HG03469 (cell line): ENCODE results near the gene MMP24OS.
"Not testable (repeated sequence)": the region's sequence is repeated elsewhere in the genome, so short reads cannot be mapped to it uniquely, and the experiment has no call there.

Source experiments
- ATAC-seq: cut with Tn5 transposase; IDR thresholded peaks from one replicate; pipeline ENCODE4 v1.9.1; 2021; ENCODE audit warnings: mild to moderate bottlenecking, moderate library complexity, moderate number of reproducible peaks; ENCODE audit not compliant: unreplicated experiment

MMP24OS gene

DNA sequence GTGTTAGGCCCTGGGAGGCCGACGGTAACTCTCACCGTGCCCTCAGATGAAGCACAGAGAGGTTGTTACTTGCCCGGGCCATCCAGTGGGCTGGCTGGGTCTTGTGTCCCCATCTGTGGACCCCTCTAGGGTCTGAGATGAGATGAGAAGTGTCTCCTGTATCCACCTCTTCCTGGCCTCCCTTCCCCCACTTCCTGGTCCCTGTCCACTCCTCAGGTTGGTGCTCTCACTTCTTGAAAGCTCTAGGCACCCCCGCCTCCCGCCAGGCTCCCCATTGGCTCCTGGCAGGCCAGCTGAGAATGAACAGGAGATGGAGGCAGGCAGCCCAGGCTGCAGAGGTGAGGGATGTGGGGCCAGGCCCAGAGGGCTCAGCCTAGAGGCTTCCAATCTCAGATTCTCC, 1.5 kb downstream of the MMP24OS start:
- ATAC-seq: no peak

DNA sequence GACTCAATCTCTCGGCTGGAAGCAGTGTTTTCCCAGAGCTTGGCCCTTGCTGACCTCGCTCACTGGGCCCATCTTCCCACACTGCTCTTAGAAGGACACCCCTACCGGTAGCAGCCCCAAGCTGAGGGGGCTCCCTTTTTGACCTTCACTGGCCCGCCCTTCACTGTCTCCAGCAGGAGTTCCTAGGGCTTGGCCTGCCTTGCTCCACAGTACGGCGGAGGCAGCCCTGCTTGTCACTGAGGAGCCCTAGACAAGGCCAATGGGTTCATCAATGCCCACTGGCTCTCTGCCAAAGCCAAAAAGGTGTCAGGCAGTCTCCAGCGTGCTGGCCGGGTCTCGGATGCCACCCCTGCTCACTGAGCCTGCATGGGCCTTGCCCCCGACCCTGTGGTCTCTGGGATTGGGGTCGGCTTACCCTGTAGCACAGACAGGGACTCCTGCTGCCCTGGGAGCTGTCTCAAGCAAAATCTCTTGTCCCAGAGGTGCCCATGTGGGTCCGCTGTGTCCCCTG, 2.1 kb downstream of the MMP24OS start:
- ATAC-seq: no peak

DNA sequence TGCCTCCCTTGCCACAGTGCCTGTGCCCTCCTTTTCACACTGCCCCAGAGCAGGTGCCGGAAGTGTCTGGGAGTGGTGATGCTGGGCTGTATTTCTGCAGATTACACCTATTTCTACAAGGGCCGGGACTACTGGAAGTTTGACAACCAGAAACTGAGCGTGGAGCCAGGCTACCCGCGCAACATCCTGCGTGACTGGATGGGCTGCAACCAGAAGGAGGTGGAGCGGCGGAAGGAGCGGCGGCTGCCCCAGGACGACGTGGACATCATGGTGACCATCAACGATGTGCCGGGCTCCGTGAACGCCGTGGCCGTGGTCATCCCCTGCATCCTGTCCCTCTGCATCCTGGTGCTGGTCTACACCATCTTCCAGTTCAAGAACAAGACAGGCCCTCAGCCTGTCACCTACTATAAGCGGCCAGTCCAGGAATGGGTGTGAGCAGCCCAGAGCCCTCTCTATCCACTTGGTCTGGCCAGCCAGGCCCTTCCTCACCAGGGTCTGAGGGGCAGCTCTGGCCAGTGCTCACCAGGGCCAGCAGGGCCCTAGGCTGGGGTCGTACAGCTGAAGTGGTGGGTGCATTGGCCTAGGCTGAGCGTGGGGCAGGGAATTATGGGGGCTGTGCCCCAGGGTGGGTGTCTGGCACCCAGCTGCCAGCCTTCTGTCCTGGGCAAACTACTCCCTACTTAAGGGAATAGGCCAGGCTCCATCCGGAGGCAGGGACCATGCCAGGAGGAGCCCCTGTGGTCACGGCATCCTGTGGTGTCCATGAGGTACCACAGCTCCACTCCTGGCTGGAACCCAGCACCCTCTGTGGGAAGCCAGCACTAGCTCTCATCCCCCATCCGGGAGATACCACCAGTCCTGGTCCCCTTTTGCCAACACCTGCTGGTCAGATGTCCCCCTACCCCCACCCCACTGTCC, 3.5 kb downstream of the MMP24OS start:
- ATAC-seq: no peak

DNA sequence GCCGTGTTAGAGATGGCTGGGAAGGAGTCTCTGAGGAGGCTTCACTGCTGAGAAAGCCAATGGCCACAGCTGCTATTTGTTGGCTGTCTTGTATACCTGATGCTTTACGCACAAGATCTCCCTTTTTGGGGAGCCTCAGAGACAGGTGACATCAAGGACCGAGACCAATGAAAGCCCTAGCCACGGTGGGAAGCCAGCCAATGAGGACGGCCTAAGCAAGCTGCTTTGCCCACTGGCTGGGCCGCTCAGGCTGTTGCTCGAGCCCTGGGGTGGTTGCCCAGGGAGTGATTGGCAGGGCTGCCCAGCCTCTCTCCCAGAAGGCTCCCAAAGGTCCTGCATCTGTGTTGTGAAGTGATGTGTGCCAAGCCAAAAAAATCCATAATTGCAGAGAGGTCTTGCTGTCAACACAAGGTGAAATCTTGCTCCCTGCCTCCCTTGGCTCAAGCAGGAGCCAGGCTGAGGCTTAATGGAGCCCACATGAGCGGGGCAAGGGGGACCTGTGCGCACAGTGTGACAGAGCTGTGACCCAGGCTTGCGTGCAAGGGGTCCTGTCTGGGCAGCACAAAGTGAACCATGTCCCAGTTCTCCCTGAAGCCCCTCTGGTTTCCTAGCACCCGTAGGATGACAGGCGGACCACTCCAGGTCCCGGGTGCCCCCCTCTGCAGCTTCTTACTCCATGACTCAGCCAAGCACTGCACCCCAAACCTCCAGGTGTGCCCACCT, 4.3 kb downstream of the MMP24OS start:
- ATAC-seq: no peak

DNA sequence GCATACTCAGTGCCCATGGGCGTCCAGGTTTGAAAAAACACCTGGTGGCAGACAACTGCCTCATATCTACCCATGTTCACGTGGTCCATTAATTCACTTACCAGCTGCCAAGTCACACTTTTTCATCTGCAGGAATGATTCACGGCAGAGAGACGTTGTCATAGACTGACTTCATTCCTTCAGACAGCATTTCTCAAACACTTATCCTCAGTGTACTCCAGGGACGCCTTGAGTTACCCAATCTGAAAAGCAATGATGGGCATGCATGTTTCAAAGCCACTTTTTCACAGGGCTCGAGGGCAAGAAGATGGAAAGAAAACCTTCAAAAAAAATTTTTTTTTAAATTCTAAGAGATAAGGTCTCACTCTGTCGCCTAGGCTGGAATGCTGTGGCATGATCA, 6.0 kb downstream of the MMP24OS start:
- ATAC-seq: no peak

- no peak for ATAC-seq
Measured at GRCh38 chr20:35271073-35271882, 6.6 kb downstream of the MMP24OS start.

- ATAC-seq: no peak
Measured at GRCh38 chr20:35270021-35270902, 7.7 kb downstream of the MMP24OS start.

- ATAC-seq: no peak
Measured at GRCh38 chr20:35269055-35269781, 8.7 kb downstream of the MMP24OS start.

GRCh38 chr20:35267092-35267491, 10.8 kb downstream of the MMP24OS start:
- ATAC-seq: no peak

DNA sequence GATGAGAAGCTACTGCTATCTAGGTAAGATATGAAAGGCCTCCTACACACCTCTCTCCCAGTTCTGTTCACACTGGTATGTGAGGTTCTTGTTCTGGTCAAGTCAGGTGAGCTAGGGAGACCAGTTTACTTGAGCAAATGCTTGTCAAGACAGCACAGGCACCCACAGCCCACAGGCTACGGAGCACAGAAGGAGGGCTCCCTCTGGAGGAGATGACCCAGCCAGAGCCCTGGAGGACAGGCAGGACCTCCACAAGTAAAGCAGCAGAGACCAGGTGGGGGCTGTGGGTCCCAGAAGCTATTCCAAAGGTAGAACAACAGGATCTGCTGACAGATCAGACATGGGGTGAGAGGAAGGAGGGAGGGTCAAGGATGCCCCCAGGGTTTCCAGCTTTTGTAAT, 13.2 kb downstream of the MMP24OS start:
- ATAC-seq: no peak

DNA sequence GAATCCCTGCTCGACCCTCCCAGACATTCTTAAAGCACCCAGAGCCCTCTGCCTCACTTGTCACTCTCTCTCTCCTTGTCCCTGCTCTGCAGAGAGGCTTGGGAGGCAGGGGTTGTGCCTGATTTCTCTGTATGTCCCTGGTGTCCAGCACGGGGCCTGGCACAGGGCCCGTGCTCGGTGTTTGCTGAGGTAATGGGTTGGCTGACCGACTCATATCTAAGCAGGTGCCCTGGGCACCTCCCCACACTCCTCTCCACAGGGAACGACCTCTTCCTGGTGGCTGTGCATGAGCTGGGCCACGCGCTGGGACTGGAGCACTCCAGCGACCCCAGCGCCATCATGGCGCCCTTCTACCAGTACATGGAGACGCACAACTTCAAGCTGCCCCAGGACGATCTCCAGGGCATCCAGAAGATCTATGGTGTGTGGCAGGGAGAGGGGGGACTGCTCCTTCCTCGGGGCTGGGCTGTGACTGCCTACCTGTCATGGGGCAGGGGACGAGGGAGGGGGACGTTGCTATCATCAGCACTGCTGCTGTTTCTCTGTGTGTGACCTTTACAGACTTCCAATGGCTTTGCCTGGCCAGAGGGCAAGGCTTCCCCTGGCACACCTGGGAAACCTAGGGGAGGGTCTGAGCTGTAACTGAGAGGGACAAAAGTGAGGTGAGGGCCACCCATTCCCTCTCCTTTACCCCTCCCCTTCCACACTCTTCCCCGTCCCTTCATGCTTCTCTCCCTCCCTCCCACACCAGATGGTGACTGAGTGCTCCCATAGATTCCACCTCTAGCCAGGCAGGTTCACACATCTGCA, 14.2 kb downstream of the MMP24OS start:
- no peak for ATAC-seq

DNA sequence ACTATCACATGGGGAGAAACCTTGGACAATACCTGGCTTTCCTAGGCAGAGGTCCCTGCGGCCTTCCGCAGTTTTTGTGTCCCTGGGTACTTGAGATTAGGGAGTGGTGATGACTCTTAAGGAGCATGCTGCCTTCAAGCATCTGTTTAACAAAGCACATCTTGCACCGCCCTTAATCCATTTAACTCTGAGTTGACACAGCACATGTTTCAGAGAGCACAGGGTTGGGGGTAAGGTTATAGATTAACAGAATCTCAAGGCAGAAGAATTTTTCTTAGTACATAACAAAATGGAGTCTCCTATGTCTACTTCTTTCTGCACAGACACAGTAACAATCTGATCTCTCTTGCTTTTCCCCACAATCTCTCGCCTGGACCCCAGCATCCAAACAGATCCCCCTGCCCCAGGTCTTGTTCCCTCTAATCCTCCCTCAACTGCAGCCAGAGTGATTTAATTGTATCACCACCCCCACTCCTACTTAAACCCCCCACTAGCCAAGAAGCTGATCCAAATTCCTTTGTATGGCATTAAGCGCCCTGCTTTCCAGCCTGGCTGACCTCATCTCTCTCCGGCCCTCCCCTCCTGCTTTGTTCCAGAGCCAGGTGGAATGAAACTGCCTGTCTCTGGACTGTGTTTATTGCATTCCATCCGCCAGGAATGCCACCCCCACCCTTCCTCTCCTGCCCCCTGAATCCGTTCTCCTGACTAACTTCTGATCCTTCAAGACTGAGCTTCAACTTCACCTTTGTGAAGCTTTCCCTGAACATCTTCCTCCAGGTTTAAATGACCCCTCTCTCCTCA, 15.0 kb downstream of the MMP24OS start:
- ATAC-seq: not testable (repeated sequence)

- not testable (repeated sequence) for ATAC-seq
Measured at GRCh38 chr20:35262321-35262720, 15.6 kb downstream of the MMP24OS start.

- no peak for ATAC-seq
Measured at GRCh38 chr20:35260426-35260825, 17.5 kb downstream of the MMP24OS start.

- ATAC-seq: no peak
Measured at GRCh38 chr20:35257175-35257909, 20.6 kb downstream of the MMP24OS start.

- ATAC-seq: no peak
Measured at GRCh38 chr20:35254448-35254999, 23.4 kb downstream of the MMP24OS start.

DNA sequence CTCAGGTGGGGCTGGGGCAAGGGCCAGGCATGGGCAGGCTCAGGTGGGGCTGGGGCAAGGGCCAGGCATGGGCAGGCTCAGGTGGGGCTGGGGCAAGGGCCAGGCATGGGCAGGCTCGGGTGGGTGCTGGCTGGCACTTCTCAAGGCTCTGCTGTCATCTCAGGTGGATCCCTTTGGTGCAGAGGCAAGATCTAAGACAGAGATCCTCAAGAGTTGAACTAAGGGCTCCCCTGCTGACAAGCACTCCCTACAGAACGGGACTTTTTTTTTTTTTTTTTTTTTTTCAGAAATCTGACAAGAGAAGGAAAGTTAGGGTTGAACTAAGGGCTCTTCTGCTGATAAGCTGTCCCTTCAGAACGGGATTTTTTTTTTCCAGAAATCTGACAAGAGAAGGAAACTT, 24.9 kb downstream of the MMP24OS start:
- no peak for ATAC-seq
